Common myeloid progenitor, CD34-positive (primary cell): ENCODE measurements around the gene SYT5. TPM values are rescaled to one million over a fixed set of nuclear protein-coding genes. Genes with fewer than 3 reads are reported as not detected.

Experiments used
- CTCF ChIA-PET: fragments of 350-600 bp; sonication (Branson Sonifier 250); formaldehyde crosslinking; loops from one replicate; lab custom pipeline; 2021; ENCODE audit warnings: antibody characterized with exemption; lab: Charles Lee
- POLR2A ChIA-PET: fragments of 350-600 bp; sonication (Branson Sonifier 250); formaldehyde crosslinking; loops from one replicate; lab custom pipeline; 2021; ENCODE audit warnings: antibody characterized with exemption; lab: Charles Lee
- DNase-seq, 3 donors: peaks; one replicate each; pipeline versions ENCODE4 v3.0.0 to v3.0.0-alpha.2; 2013
- H3K27ac ChIP-seq, 2 experiments: 1 replicate in 1 of 2; 2 replicates in 1 of 2; pipeline ENCODE4 v1.7.0; 2013; ENCODE audit warnings: inconsistent platforms in 2 of 2, low read length in 2 of 2, mild to moderate bottlenecking in 2 of 2, low read depth in 1 of 2, moderate library complexity in 1 of 2; ENCODE audit not compliant: severe bottlenecking in 2 of 2, insufficient read depth in 1 of 2, poor library complexity in 1 of 2
- H3K27me3 ChIP-seq, 5 experiments: replicated peaks in 2 of 5; 1 replicate in 3 of 5; 2 replicates in 2 of 5; pipeline versions ENCODE4 v1.6.1 to v1.7.0; 2013; ENCODE audit warnings: low read length in 4 of 5, mild to moderate bottlenecking in 2 of 5, moderate library complexity in 2 of 5, inconsistent platforms in 1 of 5; ENCODE audit not compliant: insufficient read depth in 5 of 5, control insufficient read depth in 4 of 5
- H3K36me3 ChIP-seq, 4 experiments: 1 replicate in 2 of 4; 2 replicates in 2 of 4; pipeline versions ENCODE4 v1.6.1 to v1.7.0; 2013; ENCODE audit warnings: low read length in 3 of 4, control low read depth in 1 of 4, mild to moderate bottlenecking in 1 of 4; ENCODE audit not compliant: control insufficient read depth in 4 of 4, insufficient read depth in 4 of 4
- H3K4me1 ChIP-seq, 4 experiments: 1 replicate in 3 of 4; 2 replicates in 1 of 4; pipeline versions ENCODE4 v1.6.1 to v1.7.1; 2013; ENCODE audit warnings: low read length in 3 of 4, mild to moderate bottlenecking in 3 of 4, control low read depth in 1 of 4, inconsistent platforms in 1 of 4, moderate library complexity in 1 of 4; ENCODE audit not compliant: control insufficient read depth in 4 of 4, insufficient read depth in 4 of 4; ENCODE audit errors: control extremely low read depth in 1 of 4
- H3K4me3 ChIP-seq, 7 experiments: 1 replicate in 4 of 7; 2 replicates in 3 of 7; pipeline versions ENCODE4 v1.5.1 to v1.7.0; 2013; ENCODE audit warnings: mild to moderate bottlenecking in 7 of 7, low read length in 6 of 7, moderate library complexity in 6 of 7, inconsistent platforms in 2 of 7, low read depth in 2 of 7, control low read depth in 1 of 7; ENCODE audit not compliant: insufficient read depth in 4 of 7, control insufficient read depth in 1 of 7; ENCODE audit errors: extremely low read depth in 1 of 7
- H3K9me3 ChIP-seq, 5 experiments: 1 replicate in 4 of 5; 2 replicates in 1 of 5; pipeline versions ENCODE4 v1.6.1 to v1.7.1; 2013; ENCODE audit warnings: low read length in 4 of 5, mild to moderate bottlenecking in 2 of 5, inconsistent platforms in 1 of 5, low read depth in 1 of 5, moderate library complexity in 1 of 5; ENCODE audit not compliant: control insufficient read depth in 4 of 5, insufficient read depth in 2 of 5; ENCODE audit errors: control extremely low read depth in 1 of 5
- WGBS: methylation state at CpG from one replicate; pipeline ENCODE4 v1.1.5; 2013; ENCODE audit not compliant: insufficient coverage; 5-methylcytosine and 5-hydroxymethylcytosine counted together
- polyA plus RNA-seq: library from polyadenylated mRNA; unstranded; fragments of 120-200 nt; gene quantifications from one replicate; pipeline ENCODE4 v1.2.1, GENCODE V29; 2013

The SYT5 gene
- 0.69 TPM for polyA plus RNA-seq

GRCh38 chr19:55179606-55180484, at the start of gene SYT5:
TSS of gene SYT5 (minus strand) at chr19:55180289. CDS start at chr19:55179041, 1,248 bp downstream.
- no peak within 1 kb of the TSS for H3K27ac ChIP-seq
- H3K4me1 ChIP-seq, result peaks cover 0 to 25% (median 16%) of the 10 kb centered on the region in 4 experiments
- H3K36me3 ChIP-seq, result no peaks in the 10 kb centered on the region
- ChIA-PET POLR2A (interaction anchor here (0.9 kb wide), 1 partner anchor 13 kb away, joined by 3 read pairs; no protein-coding TSS in a partner anchor), CTCF (interaction anchor here (0.9 to 7.6 kb wide), 3 partner anchors 14 to 453 kb away, joined by 3 to 31 read pairs (median 5); partner anchors contain the start of gene DNAAF3)
- peak within 1 kb of the TSS in 5 of 7 experiments; percentile 17 to 66 (median 46) for H3K4me3 ChIP-seq
- H3K9me3 ChIP-seq, result peaks cover 0 to 10% (median 0%) of the 10 kb centered on the region in 5 experiments
- peak in 2 of 3 donors; percentile 60 to 67 for DNase-seq
- 3% methylated on average over 47 of the region's 68 CpGs for WGBS
- peaks cover 4 to 58% (median 31%) of the 10 kb centered on the region in 5 experiments for H3K27me3 ChIP-seq

- no peak overlapping the region for H3K4me3 ChIP-seq
- DNase-seq, result no peak
- ChIA-PET POLR2A (no interaction called here), CTCF (no interaction called here)
- WGBS, result 98% methylated on average over 13 of the region's 17 CpGs
- H3K36me3 ChIP-seq, result peaks cover 11 to 89% (median 72%) of the 10 kb centered on the region in 4 experiments
- no peaks in the 10 kb centered on the region for H3K9me3 ChIP-seq
- H3K27ac ChIP-seq, result peak overlapping the region in 1 of 2 experiments; percentile 5
- no peaks in the 10 kb centered on the region for H3K27me3 ChIP-seq
- H3K4me1 ChIP-seq, result no peaks in the 10 kb centered on the region
Measured at GRCh38 chr19:55229789-55230182, 49.7 kb upstream of the SYT5 start.

GRCh38 chr19:55229145-55229788, 49.2 kb upstream of the SYT5 start:
- peaks cover 11 to 87% (median 70%) of the 10 kb centered on the region in 4 experiments for H3K36me3 ChIP-seq
- DNase-seq, result no peak
- no peaks in the 10 kb centered on the region for H3K27me3 ChIP-seq
- 97% methylated on average over 16 of the region's 18 CpGs for WGBS
- POLR2A ChIA-PET, result no interaction called here
- CTCF ChIA-PET, result no interaction called here
- H3K9me3 ChIP-seq, result no peaks in the 10 kb centered on the region
- H3K27ac ChIP-seq, result peak overlapping the region in 1 of 2 experiments; percentile 5
- no peak overlapping the region for H3K4me3 ChIP-seq
- no peaks in the 10 kb centered on the region for H3K4me1 ChIP-seq

GRCh38 chr19:55228403-55229031, 48.4 kb upstream of the SYT5 start, which contains the start of gene TMEM86B:
TSS of gene TMEM86B (minus strand) at chr19:55228763. CDS start at chr19:55228741, 22 bp downstream.
- ChIA-PET POLR2A (no interaction called here), CTCF (interaction anchor here (0.5 kb wide), 1 partner anchor 11 kb away, joined by 3 read pairs; no protein-coding TSS in a partner anchor)
- H3K4me3 ChIP-seq, result no peak within 1 kb of the TSS
- H3K27me3 ChIP-seq, result no peaks in the 10 kb centered on the region
- H3K4me1 ChIP-seq, result no peaks in the 10 kb centered on the region
- WGBS, result 93% methylated on average over 10 of the region's 12 CpGs
- peak in 2 of 3 donors; percentile 52 to 75 for DNase-seq
- H3K36me3 ChIP-seq, result peaks cover 9 to 91% (median 69%) of the 10 kb centered on the region in 4 experiments
- peak within 1 kb of the TSS in 1 of 2 experiments; percentile 5 for H3K27ac ChIP-seq
- no peaks in the 10 kb centered on the region for H3K9me3 ChIP-seq

- H3K4me3 ChIP-seq, result no peak overlapping the region
- DNase-seq, result no peak
- peaks cover 4 to 92% (median 68%) of the 10 kb centered on the region in 4 experiments for H3K36me3 ChIP-seq
- CTCF ChIA-PET, result no interaction called here
- no peaks in the 10 kb centered on the region for H3K27me3 ChIP-seq
- H3K4me1 ChIP-seq, result no peaks in the 10 kb centered on the region
- WGBS, result 92% methylated on average over 15 of the region's 17 CpGs
- H3K9me3 ChIP-seq, result no peaks in the 10 kb centered on the region
- no peak overlapping the region for H3K27ac ChIP-seq
- POLR2A ChIA-PET, result no interaction called here
Measured at GRCh38 chr19:55228015-55228391, 47.9 kb upstream of the SYT5 start.

GRCh38 chr19:55227241-55228014, 47.3 kb upstream of the SYT5 start:
- 96% methylated on average over 25 of the region's 25 CpGs for WGBS
- Histone ChIP-seq H3K9me3 (no peaks in the 10 kb centered on the region), H3K27ac (no peak overlapping the region), H3K27me3 (no peaks in the 10 kb centered on the region), H3K4me3 (no peak overlapping the region), H3K36me3 (peaks cover 2 to 92% (median 64%) of the 10 kb centered on the region in 4 experiments), H3K4me1 (no peaks in the 10 kb centered on the region)
- no peak for DNase-seq
- ChIA-PET POLR2A (no interaction called here), CTCF (no interaction called here)
